Measurements from ENCODE around the gene CTRB1. TPM values are rescaled to one million over a fixed set of nuclear protein-coding genes. Genes with fewer than 3 reads are reported as not detected.
A peak's percentile ranks its signal among the peaks of the same experiment; 100 is the strongest.

Gene CTRB1
- total and polyA plus RNA-seq, 2 of the 13 experiments (the other 11 are each of a cell fraction or from before 2014, with no cell fraction given): not detected

- TF ChIP-seq ZFP37 (CRISPR knock-in tag; IDR thresholded peaks at IDR 0.05; ENCODE audit: borderline replicate concordance) (no peak), BHLHE40 (IDR thresholded peaks at IDR 0.05; ENCODE audit: low read length) (no peak), ZSCAN21 (CRISPR knock-in tag; IDR thresholded peaks at IDR 0.05; ENCODE audit: borderline replicate concordance) (peak; percentile 31; the same call in 1 of the 2 replicates), ZNF773 (CRISPR knock-in tag; IDR thresholded peaks at IDR 0.05; ENCODE audit: borderline replicate concordance) (peak; percentile 68; the same call in 1 of the 2 replicates), MYNN (CRISPR knock-in tag; IDR thresholded peaks at IDR 0.05; ENCODE audit: low read depth) (peak; percentile 36; the same call in 1 of the 2 replicates), NFE2L2 (IDR thresholded peaks at IDR 0.05; ENCODE audit: low read length) (no peak), ZNF235 (CRISPR knock-in tag; IDR thresholded peaks at IDR 0.05; ENCODE audit: borderline replicate concordance) (peak; percentile 74; the same call in 1 of the 2 replicates), PTBP1 (IDR thresholded peaks at IDR 0.05; ENCODE audit: low read depth, low read length, poor library complexity, severe bottlenecking) (no peak), CENPT (CRISPR knock-in tag; IDR thresholded peaks at IDR 0.05; ENCODE audit: low read depth) (no peak), RFX5 (IDR thresholded peaks at IDR 0.05; ENCODE audit: low read depth, low read length) (no peak), IRF2 (CRISPR knock-in tag; IDR thresholded peaks at IDR 0.05) (no peak), ZNF678 (CRISPR knock-in tag; IDR thresholded peaks at IDR 0.05) (no peak), SMAD3 (CRISPR knock-in tag; IDR thresholded peaks at IDR 0.05) (no peak), SRY (CRISPR knock-in tag; IDR thresholded peaks at IDR 0.05) (no peak), ZNF709 (CRISPR knock-in tag; IDR thresholded peaks at IDR 0.05) (no peak; the same call in 1 of the 2 replicates), ZBTB21 (CRISPR knock-in tag; IDR thresholded peaks at IDR 0.05) (no peak), BCL6 (CRISPR knock-in tag; IDR thresholded peaks at IDR 0.05) (no peak), NAIF1 (CRISPR knock-in tag; IDR thresholded peaks at IDR 0.05; ENCODE audit: borderline replicate concordance) (no peak), ZBTB44 (CRISPR knock-in tag; IDR thresholded peaks at IDR 0.05) (no peak), NFKBIZ (CRISPR knock-in tag; IDR thresholded peaks at IDR 0.05) (peak; percentile 57; the same call in 1 of the 2 replicates), TMF1 (CRISPR knock-in tag; IDR thresholded peaks at IDR 0.05; ENCODE audit: low read depth) (no peak), GZF1 (CRISPR knock-in tag; IDR thresholded peaks at IDR 0.05) (0 out of 2 replicates have a peak, but pooled peaks have one; percentile 17), ZFP41 (CRISPR knock-in tag; IDR thresholded peaks at IDR 0.05; ENCODE audit: borderline replicate concordance) (no peak), PAWR (CRISPR knock-in tag; IDR thresholded peaks at IDR 0.05; ENCODE audit: borderline replicate concordance) (no peak), TBL1XR1 (IDR thresholded peaks at IDR 0.05; ENCODE audit: borderline replicate concordance, low read length, partially characterized antibody) (no peak), TFAP4 (IDR thresholded peaks at IDR 0.05; ENCODE audit: borderline replicate concordance, low read depth) (no peak), TFDP2 (CRISPR knock-in tag; IDR thresholded peaks at IDR 0.05) (no peak)
Observed at GRCh38 chr16:75264999-75265910, 46.5 kb downstream of the CTRB1 start (continued).
